ENCODE data around the gene SAPCD2.

Gene SAPCD2

DNA sequence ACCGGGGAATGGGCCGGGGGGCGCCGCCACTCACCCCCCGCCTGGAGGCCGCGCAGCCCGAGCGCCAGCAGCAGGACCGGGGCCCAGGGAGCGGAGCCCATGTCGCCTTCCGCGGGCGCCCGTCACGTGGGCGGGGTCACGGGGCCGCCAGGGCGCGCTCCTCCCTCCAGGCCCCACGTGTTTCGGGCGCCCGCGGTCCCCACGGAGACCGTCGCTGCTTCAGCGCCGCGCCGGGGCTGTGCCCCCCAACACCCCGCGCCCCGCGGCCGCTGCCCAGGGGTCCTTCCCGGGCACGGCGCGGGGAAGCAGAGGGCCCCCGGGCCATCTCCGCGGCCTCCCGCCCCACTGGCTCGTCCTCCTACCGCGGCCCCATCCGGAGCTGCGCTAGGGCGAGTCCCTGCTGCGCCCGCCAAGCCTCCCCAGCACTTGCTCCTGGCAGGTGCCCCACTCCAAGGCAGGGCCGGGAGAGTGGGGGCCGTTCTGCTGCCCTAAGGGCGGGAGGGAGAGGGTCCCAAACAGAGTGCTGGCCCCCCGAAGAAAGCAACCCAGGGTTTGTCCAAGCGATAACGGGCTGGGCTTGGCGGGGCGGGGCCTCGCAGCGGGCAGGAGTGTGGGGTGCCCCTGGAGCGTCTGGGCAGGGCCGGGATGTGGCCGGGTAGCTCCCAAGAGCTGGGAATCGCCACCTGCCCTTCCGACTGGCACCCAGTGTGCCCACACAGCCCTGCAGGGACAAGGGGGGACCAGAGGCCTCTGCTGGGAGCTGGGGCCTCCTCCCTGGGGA is 44.4 kb upstream of the SAPCD2 start, which contains the start of gene DPP7:
Gene DPP7 (minus strand): TSS at position 121 of the 781 bp plus-strand sequence. CDS start 20 bp downstream, at position 101.
- no peaks in the 10 kb centered on the region for H3K4me1 Mint-ChIP-seq
- no peaks in the 10 kb centered on the region for H3K9me3 Mint-ChIP-seq
- peak within 1 kb of the TSS in 2 of 3 experiments; percentile 43 to 54 for H3K4me3 Mint-ChIP-seq
- H3K36me3 Mint-ChIP-seq (ENCODE audit: low read depth): no peaks in the 10 kb centered on the region
- H3K27ac Mint-ChIP-seq: no peak within 1 kb of the TSS
- peaks cover 27% of the 10 kb centered on the region for H3K27me3 Mint-ChIP-seq (ENCODE audit: low read depth)
- TF ChIP-seq, protein P1, sequence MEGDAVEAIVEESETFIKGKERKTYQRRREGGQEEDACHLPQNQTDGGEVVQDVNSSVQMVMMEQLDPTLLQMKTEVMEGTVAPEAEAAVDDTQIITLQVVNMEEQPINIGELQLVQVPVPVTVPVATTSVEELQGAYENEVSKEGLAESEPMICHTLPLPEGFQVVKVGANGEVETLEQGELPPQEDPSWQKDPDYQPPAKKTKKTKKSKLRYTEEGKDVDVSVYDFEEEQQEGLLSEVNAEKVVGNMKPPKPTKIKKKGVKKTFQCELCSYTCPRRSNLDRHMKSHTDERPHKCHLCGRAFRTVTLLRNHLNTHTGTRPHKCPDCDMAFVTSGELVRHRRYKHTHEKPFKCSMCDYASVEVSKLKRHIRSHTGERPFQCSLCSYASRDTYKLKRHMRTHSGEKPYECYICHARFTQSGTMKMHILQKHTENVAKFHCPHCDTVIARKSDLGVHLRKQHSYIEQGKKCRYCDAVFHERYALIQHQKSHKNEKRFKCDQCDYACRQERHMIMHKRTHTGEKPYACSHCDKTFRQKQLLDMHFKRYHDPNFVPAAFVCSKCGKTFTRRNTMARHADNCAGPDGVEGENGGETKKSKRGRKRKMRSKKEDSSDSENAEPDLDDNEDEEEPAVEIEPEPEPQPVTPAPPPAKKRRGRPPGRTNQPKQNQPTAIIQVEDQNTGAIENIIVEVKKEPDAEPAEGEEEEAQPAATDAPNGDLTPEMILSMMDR (IDR thresholded peaks at IDR 0.05; ENCODE audit: unreplicated experiment in 3 of 3): no peak

DNA sequence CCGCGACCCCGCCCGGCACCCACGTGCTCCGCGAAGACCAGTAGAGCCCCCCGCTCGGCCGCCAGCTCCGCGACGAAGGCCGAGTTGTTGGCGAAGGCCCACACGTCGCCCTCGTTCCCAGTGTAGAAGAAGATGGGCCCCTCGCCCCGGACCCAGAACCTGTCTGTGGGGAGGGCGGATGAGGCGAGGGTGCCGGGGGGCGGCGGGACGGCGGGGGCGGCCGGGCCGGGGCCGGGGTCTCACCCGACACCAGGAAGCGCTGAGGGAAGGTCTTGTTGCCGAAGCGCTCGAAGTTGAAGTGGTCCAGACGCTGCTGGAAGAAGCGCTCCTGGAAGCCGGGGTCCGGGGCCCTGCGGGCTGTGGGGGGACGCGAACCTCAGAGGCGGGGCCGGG is 43.9 kb upstream of the SAPCD2 start:
- TF ChIP-seq, protein P1 (IDR thresholded peaks at IDR 0.05; ENCODE audit: unreplicated experiment in 3 of 3): no peak
- H3K4me3 Mint-ChIP-seq: peak overlapping the region in 1 of 3 experiments; percentile 29
- no peaks in the 10 kb centered on the region for H3K36me3 Mint-ChIP-seq (ENCODE audit: low read depth)
- no peaks in the 10 kb centered on the region for H3K4me1 Mint-ChIP-seq
- H3K9me3 Mint-ChIP-seq: no peaks in the 10 kb centered on the region
- peaks cover 27% of the 10 kb centered on the region for H3K27me3 Mint-ChIP-seq (ENCODE audit: low read depth)
- no peak overlapping the region for H3K27ac Mint-ChIP-seq

DNA sequence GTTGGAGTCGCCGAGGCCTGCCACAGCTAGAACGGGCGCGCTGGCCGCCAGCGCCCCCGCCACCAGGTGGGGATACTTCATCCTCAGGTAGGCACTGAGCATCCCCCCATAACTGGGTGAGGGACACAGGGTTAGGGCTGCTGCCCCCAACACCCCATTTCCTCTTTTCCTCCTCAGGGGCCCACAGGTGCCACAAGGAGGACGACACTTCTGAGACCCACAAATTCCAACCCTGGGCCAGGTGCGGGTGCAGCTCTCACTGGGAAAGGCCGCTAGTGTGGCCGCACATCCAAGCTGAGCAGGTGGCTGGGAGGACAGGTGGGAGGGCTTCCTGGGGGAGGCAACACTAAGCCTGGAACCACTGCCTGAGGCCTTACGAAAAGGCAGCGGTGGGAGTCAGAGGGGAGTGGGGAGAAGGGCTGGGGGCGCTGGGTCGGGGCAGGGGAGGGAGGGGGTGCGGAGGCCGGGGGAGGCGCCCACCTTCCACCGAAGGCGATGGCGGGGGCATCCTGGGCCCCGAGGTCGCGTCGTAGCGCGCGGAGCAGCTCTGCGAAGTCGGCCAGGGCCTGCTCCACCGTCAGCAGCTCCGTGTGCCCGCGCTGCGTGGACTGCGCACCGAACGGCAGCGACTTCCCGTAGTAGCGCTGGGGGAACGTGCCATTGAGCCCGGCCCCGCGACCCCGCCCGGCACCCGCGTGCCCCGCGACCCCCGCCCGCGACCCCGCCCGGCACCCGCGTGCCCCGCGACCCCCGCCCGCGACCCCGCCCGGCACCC is 43.2 kb upstream of the SAPCD2 start:
- TF ChIP-seq, protein P1 (IDR thresholded peaks at IDR 0.05; ENCODE audit: unreplicated experiment in 3 of 3): no peak
- H3K27me3 Mint-ChIP-seq (ENCODE audit: low read depth): peaks cover 27% of the 10 kb centered on the region
- no peaks in the 10 kb centered on the region for H3K36me3 Mint-ChIP-seq (ENCODE audit: low read depth)
- H3K4me3 Mint-ChIP-seq: peak overlapping the region; percentile 43 to 68 (median 54)
- no peaks in the 10 kb centered on the region for H3K9me3 Mint-ChIP-seq
- no peaks in the 10 kb centered on the region for H3K4me1 Mint-ChIP-seq
- no peak overlapping the region for H3K27ac Mint-ChIP-seq

DNA sequence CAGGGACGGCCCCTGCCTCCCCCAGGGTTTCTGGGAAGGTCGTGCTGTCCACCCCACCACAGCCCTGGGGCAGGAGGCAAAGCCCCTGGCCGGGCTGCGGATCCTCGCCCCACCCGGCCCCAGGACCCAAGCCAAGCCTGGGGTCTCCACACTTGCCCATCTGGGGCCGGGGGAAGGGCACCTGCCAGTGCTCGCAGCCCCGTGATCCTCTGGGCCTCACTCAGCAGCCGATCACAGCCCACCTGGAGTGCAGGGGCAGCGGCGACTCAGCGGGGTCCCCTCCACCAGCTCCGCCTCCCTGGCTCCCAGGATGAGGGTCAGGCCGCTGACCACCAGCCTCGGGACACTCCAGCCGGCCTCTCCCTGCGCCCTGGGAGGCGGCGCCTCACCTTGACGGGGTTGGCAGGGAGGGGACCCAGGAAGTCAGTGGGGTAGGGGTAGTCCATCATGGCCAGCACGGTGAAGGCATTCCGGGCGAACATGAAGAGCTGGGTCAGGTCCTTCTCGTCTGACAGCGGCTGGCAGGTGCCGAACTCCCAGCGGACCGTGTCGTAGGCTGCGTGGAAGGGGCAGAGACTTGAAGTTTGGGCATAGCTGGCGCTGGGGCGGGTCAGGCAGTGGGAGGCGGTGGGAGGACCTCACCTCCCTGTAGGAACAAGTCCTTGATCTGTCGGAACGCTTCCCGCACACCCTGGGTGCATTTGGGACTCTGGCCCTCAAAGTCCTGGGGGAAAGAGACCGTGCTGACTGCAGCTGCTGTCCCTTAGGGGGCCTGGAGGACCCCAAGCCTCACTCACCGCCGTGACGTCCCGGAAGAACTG is 42.4 kb upstream of the SAPCD2 start:
- H3K4me3 Mint-ChIP-seq: peak overlapping the region; percentile 68 to 70 (median 68)
- H3K4me1 Mint-ChIP-seq: no peaks in the 10 kb centered on the region
- no peaks in the 10 kb centered on the region for H3K36me3 Mint-ChIP-seq (ENCODE audit: low read depth)
- no peaks in the 10 kb centered on the region for H3K9me3 Mint-ChIP-seq
- TF ChIP-seq, protein P1 (IDR thresholded peaks at IDR 0.05; ENCODE audit: unreplicated experiment in 3 of 3): no peak
- peaks cover 26% of the 10 kb centered on the region for H3K27me3 Mint-ChIP-seq (ENCODE audit: low read depth)
- H3K27ac Mint-ChIP-seq: no peak overlapping the region

DNA sequence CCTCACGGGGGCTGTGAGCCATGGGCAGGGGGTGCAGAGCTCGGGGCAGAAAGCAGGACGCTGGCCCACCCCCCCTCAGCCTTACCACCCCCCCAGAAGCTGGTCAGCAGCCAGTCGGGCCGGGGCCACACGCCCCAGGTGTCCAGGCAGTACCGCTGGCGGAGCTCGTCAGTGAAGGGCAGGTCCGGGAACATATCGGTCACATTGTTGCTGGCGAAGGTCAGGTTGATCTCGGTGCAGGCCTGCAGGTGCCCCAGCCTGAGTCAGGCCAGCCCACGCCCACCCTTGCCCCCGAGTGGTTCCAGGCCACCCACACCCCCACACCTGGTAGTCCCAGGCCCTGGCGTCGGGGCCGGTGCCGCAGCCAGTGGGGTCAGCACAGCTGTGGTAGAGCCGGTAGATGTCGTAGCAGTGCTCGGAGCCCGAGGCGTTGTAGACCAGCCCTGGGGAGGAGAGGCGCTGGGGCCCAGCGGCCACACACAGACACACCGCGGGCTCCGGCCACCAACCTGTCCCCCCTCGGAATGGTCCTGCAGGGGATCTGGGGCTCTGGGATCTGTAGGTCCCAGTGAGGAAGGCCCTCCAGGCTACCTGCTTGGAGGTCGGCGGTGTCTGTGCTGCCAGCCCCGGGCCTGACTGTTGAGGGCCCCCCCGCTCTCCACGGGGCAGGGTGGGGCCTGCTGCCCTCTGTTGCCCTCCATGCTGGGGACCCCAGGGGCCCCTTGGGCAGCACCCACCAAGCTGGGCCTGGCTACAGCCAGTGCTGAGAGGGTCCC is 41.6 kb upstream of the SAPCD2 start:
- peaks cover 23% of the 10 kb centered on the region for H3K27me3 Mint-ChIP-seq (ENCODE audit: low read depth)
- H3K27ac Mint-ChIP-seq: no peak overlapping the region
- H3K4me1 Mint-ChIP-seq: no peaks in the 10 kb centered on the region
- TF ChIP-seq, protein P1 (IDR thresholded peaks at IDR 0.05; ENCODE audit: unreplicated experiment in 3 of 3): no peak
- no peaks in the 10 kb centered on the region for H3K9me3 Mint-ChIP-seq
- peak overlapping the region in 1 of 3 experiments; percentile 9 for H3K4me3 Mint-ChIP-seq
- no peaks in the 10 kb centered on the region for H3K36me3 Mint-ChIP-seq (ENCODE audit: low read depth)
